ENCODE data around the gene OR10H2. TPM values are rescaled to one million over a fixed set of nuclear protein-coding genes. Genes with fewer than 3 reads are reported as not detected.

Gene OR10H2
- total and polyA plus RNA-seq, 2 of the 8 experiments (the other 6 are each of a cell fraction or from before 2014, with no cell fraction given) = not detected

DNA sequence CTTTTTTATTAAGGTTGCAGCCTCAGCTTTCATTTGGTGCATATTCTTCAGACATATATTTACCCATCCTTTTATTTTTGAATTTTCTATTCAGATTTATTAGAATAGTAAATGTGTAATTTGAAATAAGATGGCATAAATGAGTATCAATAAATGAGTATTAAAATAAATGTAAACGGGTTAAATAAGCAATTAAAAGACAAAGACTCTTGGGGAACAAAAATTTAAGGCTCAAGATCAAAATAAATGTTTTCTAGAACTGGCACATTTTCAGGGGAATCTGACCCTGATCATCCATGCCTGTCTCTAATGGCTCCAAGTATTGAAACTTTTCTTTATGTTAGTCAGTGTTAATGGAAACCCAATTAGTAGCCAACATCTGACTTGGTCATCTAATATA is 13.0 kb downstream of the OR10H2 start (continued):
- no peak for TF ChIP-seq KDM5A (IDR thresholded peaks at IDR 0.05; ENCODE audit: low read length)
- no peak for TF ChIP-seq CEBPB (IDR thresholded peaks at IDR 0.05; ENCODE audit: low read depth, low read length)
- TF ChIP-seq SP2 (IDR thresholded peaks at IDR 0.05; ENCODE audit: low read length) = no peak
- no peak for TF ChIP-seq RNF2 (IDR thresholded peaks at IDR 0.05; ENCODE audit: borderline replicate concordance, low read depth, low read length, missing control alignments, poor library complexity, severe bottlenecking)

Measured in H1 (cell line).